ENCODE results near the gene RHBDF1. TPM values are rescaled to one million over a fixed set of nuclear protein-coding genes. Genes with fewer than 3 reads are reported as not detected.

RHBDF1 gene
- total and polyA plus RNA-seq, 2 of the 13 experiments (the other 11 are each of a cell fraction or from before 2014, with no cell fraction given), result 5.4 to 26.9 TPM

DNA sequence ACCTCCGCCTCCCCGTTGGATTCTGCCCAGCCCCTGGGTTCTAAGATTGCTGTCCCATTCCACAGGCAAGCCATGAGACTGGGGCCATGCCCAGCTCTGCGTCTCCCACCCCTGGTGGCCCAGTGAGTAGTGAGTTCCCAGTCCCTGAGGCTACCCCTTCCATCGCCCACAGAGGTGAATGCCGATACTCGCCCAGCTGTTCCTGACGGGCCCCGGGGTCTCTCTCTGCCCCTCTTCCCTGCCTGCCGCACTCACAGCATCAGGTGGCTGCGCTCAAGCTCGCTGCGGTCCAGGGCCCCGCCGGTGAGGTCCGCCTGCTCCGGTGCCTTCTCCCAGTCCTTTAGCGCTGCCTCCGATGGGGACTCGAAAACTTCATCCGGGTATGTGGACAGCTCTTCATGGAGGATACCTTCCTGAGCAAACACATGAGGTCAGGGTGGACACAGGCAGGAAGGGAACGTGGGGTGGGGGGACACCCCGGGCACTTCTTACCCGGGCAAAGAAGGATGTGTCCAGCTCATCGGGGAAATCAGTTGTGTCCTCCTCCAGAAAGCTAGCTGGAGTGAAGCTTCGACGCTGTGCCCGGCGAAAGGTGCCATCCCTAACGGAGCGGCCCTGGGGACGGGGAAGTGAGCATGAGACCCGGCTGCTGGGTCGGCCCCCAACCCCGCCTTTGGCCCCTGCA is 10.0 kb downstream of the RHBDF1 start:
- no TSS peak for BruUV-seq (replicated peaks)
- in situ Hi-C loops (cut with HindIII; ENCODE audit: extremely low pct_ligation_motif_present, low pct_unique_long_range_greater_than_20kb) (no loop called here), intact Hi-C loops (cut with micrococcal nuclease; ENCODE audit: unreplicated experiment) (no loop called here)
- Histone ChIP-seq H3K9ac (ENCODE audit: insufficient read depth, low read depth, low read length) (no peak overlapping the region), H3K4me1 (ENCODE audit: insufficient read depth, low read length) (peaks cover 16% of the 10 kb centered on the region), H3K36me3 (replicated peaks in 1 of 2; ENCODE audit: control insufficient read depth in 1 of 2, insufficient read depth in 2 of 2, low read length in 2 of 2) (peaks cover 5 to 12% of the 10 kb centered on the region in 2 experiments; a peak in 4 of 5 replicates), H4K20me1 (ENCODE audit: insufficient read depth, low read length) (peaks cover 3% of the 10 kb centered on the region; the same call in 1 of the 2 replicates), H3K4me2 (ENCODE audit: low read depth, low read length) (no peak overlapping the region), H2AFZ (ENCODE audit: low read length) (no peak overlapping the region), H3K4me3 (replicated peaks in 1 of 3; ENCODE audit: insufficient read depth in 1 of 3, low read depth in 2 of 3, low read length in 3 of 3) (no peak overlapping the region), H3K27ac (ENCODE audit: extremely low read length, insufficient read depth, low read length) (no peak overlapping the region), H3K9me3 (ENCODE audit: low read length) (no peaks in the 10 kb centered on the region), H3K79me2 (ENCODE audit: insufficient read depth, low read length) (no peaks in the 10 kb centered on the region), H3K27me3 (ENCODE audit: control insufficient read depth in 1 of 2, insufficient read depth in 2 of 2, low read length in 2 of 2) (no peaks in the 10 kb centered on the region)
- WGBS (ENCODE audit: low lambda C conversion rate), result 91% methylated on average over 28 of the region's 34 CpGs
- DNase-seq (ENCODE audit: low spot score), result no peak
- ChIA-PET POLR2A (no interaction called here), CTCF (ENCODE audit: low intra/inter-chr PET ratio, low total read pairs) (interaction anchor here (1.1 kb wide), 1 partner anchor 34 kb away, joined by 3 read pairs; no protein-coding TSS in a partner anchor)
- ATAC-seq, result no peak
- no peak for FAIRE-seq
- TF ChIP-seq RARG (CRISPR knock-in tag; IDR thresholded peaks at IDR 0.05; ENCODE audit: low read depth) (no peak), FOXK1 (CRISPR knock-in tag; IDR thresholded peaks at IDR 0.05; ENCODE audit: borderline replicate concordance, low read depth) (no peak), KLF11 (CRISPR knock-in tag; IDR thresholded peaks at IDR 0.05) (no peak), DNMT3B (CRISPR knock-in tag; conservative IDR thresholded peaks at IDR 0.05) (no peak), ZNF124 (CRISPR knock-in tag; IDR thresholded peaks at IDR 0.05) (no peak), YEATS2 (CRISPR knock-in tag; IDR thresholded peaks at IDR 0.05; ENCODE audit: borderline replicate concordance) (no peak), ZNF24 (IDR thresholded peaks at IDR 0.05) (no peak), ONECUT2 (CRISPR knock-in tag; IDR thresholded peaks at IDR 0.05) (no peak), ZSCAN12 (CRISPR knock-in tag; IDR thresholded peaks at IDR 0.05) (no peak), TRIM24 (CRISPR knock-in tag; IDR thresholded peaks at IDR 0.05) (no peak), ATF1 (CRISPR knock-in tag; IDR thresholded peaks at IDR 0.05) (no peak)
- TF ChIP-seq, protein P1, sequence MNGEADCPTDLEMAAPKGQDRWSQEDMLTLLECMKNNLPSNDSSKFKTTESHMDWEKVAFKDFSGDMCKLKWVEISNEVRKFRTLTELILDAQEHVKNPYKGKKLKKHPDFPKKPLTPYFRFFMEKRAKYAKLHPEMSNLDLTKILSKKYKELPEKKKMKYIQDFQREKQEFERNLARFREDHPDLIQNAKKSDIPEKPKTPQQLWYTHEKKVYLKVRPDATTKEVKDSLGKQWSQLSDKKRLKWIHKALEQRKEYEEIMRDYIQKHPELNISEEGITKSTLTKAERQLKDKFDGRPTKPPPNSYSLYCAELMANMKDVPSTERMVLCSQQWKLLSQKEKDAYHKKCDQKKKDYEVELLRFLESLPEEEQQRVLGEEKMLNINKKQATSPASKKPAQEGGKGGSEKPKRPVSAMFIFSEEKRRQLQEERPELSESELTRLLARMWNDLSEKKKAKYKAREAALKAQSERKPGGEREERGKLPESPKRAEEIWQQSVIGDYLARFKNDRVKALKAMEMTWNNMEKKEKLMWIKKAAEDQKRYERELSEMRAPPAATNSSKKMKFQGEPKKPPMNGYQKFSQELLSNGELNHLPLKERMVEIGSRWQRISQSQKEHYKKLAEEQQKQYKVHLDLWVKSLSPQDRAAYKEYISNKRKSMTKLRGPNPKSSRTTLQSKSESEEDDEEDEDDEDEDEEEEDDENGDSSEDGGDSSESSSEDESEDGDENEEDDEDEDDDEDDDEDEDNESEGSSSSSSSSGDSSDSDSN (CRISPR knock-in tag; IDR thresholded peaks at IDR 0.05), result no peak
- TF ChIP-seq, protein P2, sequence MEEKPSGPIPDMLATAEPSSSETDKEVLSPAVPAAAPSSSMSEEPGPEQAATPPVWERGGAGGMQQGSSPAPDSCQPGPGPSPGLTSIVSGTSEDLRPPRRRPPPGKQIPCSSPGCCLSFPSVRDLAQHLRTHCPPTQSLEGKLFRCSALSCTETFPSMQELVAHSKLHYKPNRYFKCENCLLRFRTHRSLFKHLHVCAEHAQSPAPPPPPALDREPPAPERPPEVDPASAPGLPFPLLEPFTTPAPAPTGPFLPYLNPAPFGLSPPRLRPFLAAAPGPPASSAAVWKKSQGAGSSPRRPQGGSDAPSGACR (CRISPR knock-in tag; IDR thresholded peaks at IDR 0.05), result no peak
- TF ChIP-seq, protein P3, sequence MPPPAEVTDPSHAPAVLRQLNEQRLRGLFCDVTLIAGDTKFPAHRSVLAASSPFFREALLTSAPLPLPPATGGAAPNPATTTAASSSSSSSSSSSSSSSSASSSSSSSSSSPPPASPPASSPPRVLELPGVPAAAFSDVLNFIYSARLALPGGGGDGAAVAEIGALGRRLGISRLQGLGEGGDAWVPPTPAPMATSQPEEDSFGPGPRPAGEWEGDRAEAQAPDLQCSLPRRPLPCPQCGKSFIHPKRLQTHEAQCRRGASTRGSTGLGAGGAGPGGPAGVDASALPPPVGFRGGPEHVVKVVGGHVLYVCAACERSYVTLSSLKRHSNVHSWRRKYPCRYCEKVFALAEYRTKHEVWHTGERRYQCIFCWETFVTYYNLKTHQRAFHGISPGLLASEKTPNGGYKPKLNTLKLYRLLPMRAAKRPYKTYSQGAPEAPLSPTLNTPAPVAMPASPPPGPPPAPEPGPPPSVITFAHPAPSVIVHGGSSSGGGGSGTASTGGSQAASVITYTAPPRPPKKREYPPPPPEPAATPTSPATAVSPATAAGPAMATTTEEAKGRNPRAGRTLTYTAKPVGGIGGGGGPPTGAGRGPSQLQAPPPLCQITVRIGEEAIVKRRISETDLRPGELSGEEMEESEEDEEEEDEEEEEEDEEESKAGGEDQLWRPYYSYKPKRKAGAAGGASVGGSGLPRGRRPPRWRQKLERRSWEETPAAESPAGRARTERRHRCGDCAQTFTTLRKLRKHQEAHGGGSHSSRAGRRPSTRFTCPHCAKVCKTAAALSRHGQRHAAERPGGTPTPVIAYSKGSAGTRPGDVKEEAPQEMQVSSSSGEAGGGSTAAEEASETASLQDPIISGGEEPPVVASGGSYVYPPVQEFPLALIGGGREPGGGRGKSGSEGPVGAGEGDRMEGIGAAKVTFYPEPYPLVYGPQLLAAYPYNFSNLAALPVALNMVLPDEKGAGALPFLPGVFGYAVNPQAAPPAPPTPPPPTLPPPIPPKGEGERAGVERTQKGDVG (CRISPR knock-in tag; IDR thresholded peaks at IDR 0.05; ENCODE audit: borderline replicate concordance), result no peak
- TF ChIP-seq, protein P4, sequence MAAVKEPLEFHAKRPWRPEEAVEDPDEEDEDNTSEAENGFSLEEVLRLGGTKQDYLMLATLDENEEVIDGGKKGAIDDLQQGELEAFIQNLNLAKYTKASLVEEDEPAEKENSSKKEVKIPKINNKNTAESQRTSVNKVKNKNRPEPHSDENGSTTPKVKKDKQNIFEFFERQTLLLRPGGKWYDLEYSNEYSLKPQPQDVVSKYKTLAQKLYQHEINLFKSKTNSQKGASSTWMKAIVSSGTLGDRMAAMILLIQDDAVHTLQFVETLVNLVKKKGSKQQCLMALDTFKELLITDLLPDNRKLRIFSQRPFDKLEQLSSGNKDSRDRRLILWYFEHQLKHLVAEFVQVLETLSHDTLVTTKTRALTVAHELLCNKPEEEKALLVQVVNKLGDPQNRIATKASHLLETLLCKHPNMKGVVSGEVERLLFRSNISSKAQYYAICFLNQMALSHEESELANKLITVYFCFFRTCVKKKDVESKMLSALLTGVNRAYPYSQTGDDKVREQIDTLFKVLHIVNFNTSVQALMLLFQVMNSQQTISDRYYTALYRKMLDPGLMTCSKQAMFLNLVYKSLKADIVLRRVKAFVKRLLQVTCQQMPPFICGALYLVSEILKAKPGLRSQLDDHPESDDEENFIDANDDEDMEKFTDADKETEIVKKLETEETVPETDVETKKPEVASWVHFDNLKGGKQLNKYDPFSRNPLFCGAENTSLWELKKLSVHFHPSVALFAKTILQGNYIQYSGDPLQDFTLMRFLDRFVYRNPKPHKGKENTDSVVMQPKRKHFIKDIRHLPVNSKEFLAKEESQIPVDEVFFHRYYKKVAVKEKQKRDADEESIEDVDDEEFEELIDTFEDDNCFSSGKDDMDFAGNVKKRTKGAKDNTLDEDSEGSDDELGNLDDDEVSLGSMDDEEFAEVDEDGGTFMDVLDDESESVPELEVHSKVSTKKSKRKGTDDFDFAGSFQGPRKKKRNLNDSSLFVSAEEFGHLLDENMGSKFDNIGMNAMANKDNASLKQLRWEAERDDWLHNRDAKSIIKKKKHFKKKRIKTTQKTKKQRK (IDR thresholded peaks at IDR 0.05; ENCODE audit: low read length), result no peak

Data from HepG2 (cell line).